ENCODE data around the gene CRTC3.

CRTC3 gene

DNA sequence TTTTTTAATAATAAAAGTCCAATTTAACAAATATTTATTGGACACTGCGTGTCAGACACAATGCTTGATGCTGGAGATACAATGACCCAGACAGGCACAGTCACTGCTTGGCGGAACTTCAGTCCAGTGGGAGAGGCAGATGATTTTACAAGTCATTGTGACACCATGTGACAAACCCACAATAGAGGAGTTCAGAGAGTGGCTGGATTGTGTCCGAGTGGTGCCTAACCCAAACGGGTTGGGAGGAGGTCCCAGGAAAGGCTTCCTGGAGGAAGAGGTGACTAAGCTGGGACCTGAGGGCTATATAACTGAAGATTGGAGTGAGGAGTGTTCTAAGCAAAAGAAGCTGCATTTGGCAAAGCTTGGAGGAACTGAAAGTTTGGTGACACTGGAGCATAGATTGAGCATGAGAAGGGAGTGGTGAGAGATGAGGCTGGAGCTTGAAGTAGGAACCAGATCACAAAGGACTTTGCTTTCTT, 41.4 kb downstream of the CRTC3 start:
- DNase-seq (ENCODE audit: low read depth, low spot score) = no peak
- Histone ChIP-seq H3K9ac (ENCODE audit: insufficient read length, low read depth) (no peak overlapping the region), H3K27me3 (ENCODE audit: insufficient read depth, insufficient read length) (no peaks in the 10 kb centered on the region)

DNA sequence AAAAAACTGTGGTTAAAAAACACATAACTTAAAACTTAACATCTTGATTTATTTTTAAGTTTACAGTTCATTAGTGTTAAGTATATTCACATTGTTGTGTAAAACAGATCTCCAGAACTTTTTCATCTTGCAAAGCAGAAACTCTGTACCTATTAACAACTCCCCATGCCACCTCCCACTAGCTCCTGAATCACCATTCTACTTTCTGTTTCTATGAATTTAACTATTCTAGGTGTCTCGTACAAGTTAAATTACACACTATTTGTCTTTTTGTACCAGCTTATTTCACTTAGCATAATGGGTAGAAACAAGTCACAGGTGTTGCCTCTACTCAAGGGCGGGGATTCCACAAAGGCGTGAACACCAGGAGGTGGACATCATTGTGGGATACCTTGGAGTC, 43.2 kb downstream of the CRTC3 start:
- H3K9ac ChIP-seq (ENCODE audit: insufficient read length, low read depth) = no peak overlapping the region
- H3K4me1 ChIP-seq (ENCODE audit: insufficient read depth, insufficient read length) = no peaks in the 10 kb centered on the region
- TF ChIP-seq YY1 (IDR thresholded peaks at IDR 0.05; ENCODE audit: insufficient read depth, insufficient read length) = no peak
- no peak for TF ChIP-seq ZNF274 (IDR thresholded peaks at IDR 0.05; ENCODE audit: low read depth, low read length)
- no peak for TF ChIP-seq SUZ12 (IDR thresholded peaks at IDR 0.05; ENCODE audit: extremely low read depth, insufficient read depth, insufficient read length)
- H3K27me3 ChIP-seq (ENCODE audit: insufficient read depth, insufficient read length) = no peaks in the 10 kb centered on the region
- H3K36me3 ChIP-seq (ENCODE audit: insufficient read depth, insufficient read length, low read length) = no peaks in the 10 kb centered on the region
- no peak overlapping the region for H3K4me3 ChIP-seq (ENCODE audit: insufficient read length, low read depth)
- no peaks in the 10 kb centered on the region for H3K9me3 ChIP-seq (ENCODE audit: insufficient read depth, low read length)
- DNase-seq (ENCODE audit: low read depth, low spot score) = no peak

More for the DNA sequence above, 41.4 kb downstream of the CRTC3 start:
- H3K36me3 ChIP-seq (ENCODE audit: insufficient read depth, insufficient read length, low read length) = no peaks in the 10 kb centered on the region
- no peak overlapping the region for H3K4me3 ChIP-seq (ENCODE audit: insufficient read length, low read depth)
- no peaks in the 10 kb centered on the region for H3K9me3 ChIP-seq (ENCODE audit: insufficient read depth, low read length)
- TF ChIP-seq YY1 (IDR thresholded peaks at IDR 0.05; ENCODE audit: insufficient read depth, insufficient read length) (no peak), ZNF274 (IDR thresholded peaks at IDR 0.05; ENCODE audit: low read depth, low read length) (no peak), SUZ12 (IDR thresholded peaks at IDR 0.05; ENCODE audit: extremely low read depth, insufficient read depth, insufficient read length) (no peak)
- H3K4me1 ChIP-seq (ENCODE audit: insufficient read depth, insufficient read length) = no peaks in the 10 kb centered on the region

DNA sequence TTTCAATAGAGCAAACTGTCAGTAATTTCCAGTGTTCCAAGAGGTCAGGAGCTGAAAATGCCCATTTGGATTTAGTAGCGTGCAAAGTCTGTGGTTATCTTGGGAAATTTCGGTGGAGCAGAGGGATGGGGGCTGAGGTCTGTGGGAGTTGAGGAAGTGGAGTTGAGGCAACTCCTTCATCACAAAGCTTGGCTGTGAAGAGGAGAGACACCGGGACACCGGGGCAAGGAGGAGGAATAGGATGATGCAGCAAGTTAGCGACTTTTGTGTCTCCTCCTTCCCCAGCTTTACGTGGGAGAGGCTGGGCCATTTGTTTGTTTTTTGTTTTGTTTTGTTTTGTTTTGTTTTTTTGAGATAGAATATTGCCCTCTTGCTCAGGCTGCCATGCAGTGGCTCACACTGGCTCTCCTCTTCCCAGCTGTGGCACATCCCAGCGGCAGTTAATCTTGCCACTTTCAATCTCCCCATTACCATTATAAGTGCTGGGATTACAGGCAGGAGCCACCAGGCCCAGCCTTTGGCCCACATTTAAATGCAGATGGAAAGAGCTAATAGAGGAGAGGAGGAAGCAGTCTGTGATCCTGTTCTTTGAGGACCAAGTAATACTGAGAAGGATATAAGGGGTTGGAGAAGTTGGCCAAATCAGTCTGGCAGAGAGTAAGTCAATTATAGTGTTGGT, 47.1 kb downstream of the CRTC3 start:
- Histone ChIP-seq H3K4me1 (ENCODE audit: insufficient read depth, insufficient read length) (peaks cover 3% of the 10 kb centered on the region), H3K4me3 (ENCODE audit: insufficient read length, low read depth) (no peak overlapping the region), H3K27me3 (ENCODE audit: insufficient read depth, insufficient read length) (no peaks in the 10 kb centered on the region), H3K36me3 (ENCODE audit: insufficient read depth, insufficient read length, low read length) (no peaks in the 10 kb centered on the region), H3K9me3 (ENCODE audit: insufficient read depth, low read length) (no peaks in the 10 kb centered on the region), H3K9ac (ENCODE audit: insufficient read length, low read depth) (no peak overlapping the region)
- TF ChIP-seq SUZ12 (IDR thresholded peaks at IDR 0.05; ENCODE audit: extremely low read depth, insufficient read depth, insufficient read length) (no peak), YY1 (IDR thresholded peaks at IDR 0.05; ENCODE audit: insufficient read depth, insufficient read length) (no peak), ZNF274 (IDR thresholded peaks at IDR 0.05; ENCODE audit: low read depth, low read length) (no peak)
- peak; percentile 36 for DNase-seq (ENCODE audit: low read depth, low spot score)

DNA sequence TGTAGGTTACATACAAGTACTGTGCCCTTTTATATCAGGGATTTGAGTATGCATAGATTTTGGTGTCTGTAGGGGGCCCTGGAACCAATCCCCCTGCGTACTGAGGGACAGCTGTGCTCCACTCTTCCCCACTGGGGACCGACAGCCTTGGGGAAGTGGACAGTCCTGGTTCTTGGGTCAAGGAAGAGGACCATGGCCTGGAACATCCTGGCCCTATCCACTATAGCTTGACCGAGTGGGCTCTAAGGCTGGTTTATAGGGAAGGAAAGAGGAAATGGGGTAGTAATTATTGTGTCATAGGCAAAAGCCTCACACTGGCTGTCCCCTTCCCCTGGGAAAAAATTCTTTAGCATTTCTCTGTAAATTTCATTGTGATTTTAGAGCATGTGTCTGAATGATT, 49.5 kb downstream of the CRTC3 start:
- Histone ChIP-seq H3K9me3 (ENCODE audit: insufficient read depth, low read length) (no peaks in the 10 kb centered on the region), H3K9ac (ENCODE audit: insufficient read length, low read depth) (no peak overlapping the region), H3K27me3 (ENCODE audit: insufficient read depth, insufficient read length) (no peaks in the 10 kb centered on the region), H3K4me3 (ENCODE audit: insufficient read length, low read depth) (no peak overlapping the region), H3K36me3 (ENCODE audit: insufficient read depth, insufficient read length, low read length) (no peaks in the 10 kb centered on the region), H3K4me1 (ENCODE audit: insufficient read depth, insufficient read length) (peaks cover 8% of the 10 kb centered on the region)
- TF ChIP-seq ZNF274 (IDR thresholded peaks at IDR 0.05; ENCODE audit: low read depth, low read length) = no peak
- no peak for TF ChIP-seq SUZ12 (IDR thresholded peaks at IDR 0.05; ENCODE audit: extremely low read depth, insufficient read depth, insufficient read length)
- TF ChIP-seq YY1 (IDR thresholded peaks at IDR 0.05; ENCODE audit: insufficient read depth, insufficient read length) = no peak
- DNase-seq (ENCODE audit: low read depth, low spot score) = no peak

DNA sequence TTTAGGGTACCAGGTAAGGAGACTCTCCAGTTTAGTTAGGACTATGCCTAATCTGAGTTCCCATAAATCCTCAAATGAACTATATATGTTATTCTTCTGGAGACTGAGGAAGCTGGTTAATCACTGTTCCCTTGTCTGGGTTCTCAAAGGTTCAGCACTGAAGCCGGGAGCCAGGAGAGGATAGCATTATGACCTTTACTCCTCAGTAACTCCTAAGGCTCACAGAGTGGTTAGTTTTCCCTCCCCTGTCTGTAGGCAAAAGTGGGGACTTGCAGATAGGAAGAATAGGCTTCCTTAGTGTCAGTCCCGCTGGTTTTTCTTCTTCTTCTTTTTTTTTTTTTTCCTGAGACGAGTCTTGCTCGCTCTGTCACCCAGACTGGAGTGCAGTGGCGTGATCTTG, 50.4 kb downstream of the CRTC3 start:
- peaks cover 4% of the 10 kb centered on the region for H3K27me3 ChIP-seq (ENCODE audit: insufficient read depth, insufficient read length)
- TF ChIP-seq SUZ12 (IDR thresholded peaks at IDR 0.05; ENCODE audit: extremely low read depth, insufficient read depth, insufficient read length) (no peak), ZNF274 (IDR thresholded peaks at IDR 0.05; ENCODE audit: low read depth, low read length) (no peak), YY1 (IDR thresholded peaks at IDR 0.05; ENCODE audit: insufficient read depth, insufficient read length) (no peak)
- H3K4me3 ChIP-seq (ENCODE audit: insufficient read length, low read depth) = no peak overlapping the region
- H3K36me3 ChIP-seq (ENCODE audit: insufficient read depth, insufficient read length, low read length) = no peaks in the 10 kb centered on the region
- H3K4me1 ChIP-seq (ENCODE audit: insufficient read depth, insufficient read length) = peaks cover 10% of the 10 kb centered on the region
- DNase-seq (ENCODE audit: low read depth, low spot score) = no peak
- H3K9ac ChIP-seq (ENCODE audit: insufficient read length, low read depth) = no peak overlapping the region
- no peaks in the 10 kb centered on the region for H3K9me3 ChIP-seq (ENCODE audit: insufficient read depth, low read length)

DNA sequence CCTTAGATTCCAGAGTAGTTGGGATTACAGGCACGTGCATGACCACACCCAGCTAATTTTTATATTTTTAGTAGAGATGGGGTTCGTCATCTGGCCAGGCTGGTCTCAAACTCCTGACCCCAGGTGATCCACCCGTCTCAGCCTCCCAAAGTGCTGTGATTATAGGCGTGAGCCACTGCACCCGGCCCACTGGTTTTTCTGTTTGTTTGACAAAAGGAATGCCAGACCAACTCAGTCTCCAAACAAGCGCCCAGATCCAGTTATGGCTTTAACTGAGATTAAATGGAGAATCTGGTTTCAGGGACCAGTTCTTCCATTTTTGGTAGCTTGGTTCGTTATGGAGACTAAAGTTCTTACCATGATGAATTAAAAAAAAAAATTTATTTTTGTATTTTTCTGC, 50.8 kb downstream of the CRTC3 start:
- Histone ChIP-seq H3K9me3 (ENCODE audit: insufficient read depth, low read length) (no peaks in the 10 kb centered on the region), H3K4me3 (ENCODE audit: insufficient read length, low read depth) (no peak overlapping the region), H3K27me3 (ENCODE audit: insufficient read depth, insufficient read length) (peaks cover 4% of the 10 kb centered on the region), H3K4me1 (ENCODE audit: insufficient read depth, insufficient read length) (peaks cover 10% of the 10 kb centered on the region), H3K9ac (ENCODE audit: insufficient read length, low read depth) (no peak overlapping the region), H3K36me3 (ENCODE audit: insufficient read depth, insufficient read length, low read length) (no peaks in the 10 kb centered on the region)
- no peak for TF ChIP-seq ZNF274 (IDR thresholded peaks at IDR 0.05; ENCODE audit: low read depth, low read length)
- no peak for TF ChIP-seq YY1 (IDR thresholded peaks at IDR 0.05; ENCODE audit: insufficient read depth, insufficient read length)
- no peak for TF ChIP-seq SUZ12 (IDR thresholded peaks at IDR 0.05; ENCODE audit: extremely low read depth, insufficient read depth, insufficient read length)
- DNase-seq (ENCODE audit: low read depth, low spot score) = no peak

DNA sequence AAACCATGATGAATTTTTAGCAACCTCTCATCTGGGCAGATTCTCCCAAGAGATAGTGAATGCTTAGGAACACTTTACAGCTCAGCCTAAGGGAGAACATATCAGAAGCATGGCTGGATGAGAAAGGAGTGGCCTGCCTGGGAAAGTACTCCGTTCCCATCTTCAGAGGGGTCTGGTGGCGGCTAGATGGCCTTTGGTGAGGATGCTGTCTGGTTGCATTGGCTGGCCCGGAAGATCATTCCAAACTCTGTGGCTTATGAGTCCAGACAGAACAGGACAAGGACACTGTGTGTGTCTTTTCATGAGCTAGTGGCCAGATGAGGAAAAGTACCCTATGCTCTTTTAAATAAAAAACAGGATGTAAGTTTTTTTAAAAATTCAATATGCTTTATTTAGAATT, 51.2 kb downstream of the CRTC3 start:
- peaks cover 10% of the 10 kb centered on the region for H3K4me1 ChIP-seq (ENCODE audit: insufficient read depth, insufficient read length)
- H3K27me3 ChIP-seq (ENCODE audit: insufficient read depth, insufficient read length) = peaks cover 6% of the 10 kb centered on the region
- no peaks in the 10 kb centered on the region for H3K9me3 ChIP-seq (ENCODE audit: insufficient read depth, low read length)
- no peaks in the 10 kb centered on the region for H3K36me3 ChIP-seq (ENCODE audit: insufficient read depth, insufficient read length, low read length)
- no peak overlapping the region for H3K9ac ChIP-seq (ENCODE audit: insufficient read length, low read depth)
- DNase-seq (ENCODE audit: low read depth, low spot score) = no peak
- TF ChIP-seq ZNF274 (IDR thresholded peaks at IDR 0.05; ENCODE audit: low read depth, low read length) (no peak), YY1 (IDR thresholded peaks at IDR 0.05; ENCODE audit: insufficient read depth, insufficient read length) (no peak), SUZ12 (IDR thresholded peaks at IDR 0.05; ENCODE audit: extremely low read depth, insufficient read depth, insufficient read length) (no peak)
- no peak overlapping the region for H3K4me3 ChIP-seq (ENCODE audit: insufficient read length, low read depth)

Measured in NT2/D1 (cell line).